K562 (cell line): ENCODE data around the gene LSM12. TPM values are rescaled to one million over a fixed set of nuclear protein-coding genes. Genes with fewer than 3 reads are reported as not detected.

Experiments used
- ATAC-seq: fragments of 200-7000 bp; cut with Tn5 transposase; 3 replicates; pipeline ENCODE4 v1.9.1; 2020; ENCODE audit warnings: moderate library complexity
- BruUV-seq: library from RNA; stranded (reverse); fragments of 400-500 nt; replicated peaks from 2 replicates; lab custom pipeline; 2021; lab: Mats Ljungman, UMichigan
- CTCF ChIA-PET: fragments of 300-600 bp; formaldehyde crosslinking; extraction: SDS; loops from one replicate; lab custom pipeline; 2021; ENCODE audit warnings: low intra/inter-chr PET ratio; lab: Yijun Ruan, JAX
- POLR2A ChIA-PET: fragments of 300-600, 350-650 bp; sonication (Branson Sonifier 250); formaldehyde crosslinking; extraction: SDS; loops from one replicate; lab custom pipeline; 2021; ENCODE audit warnings: antibody characterized with exemption, inconsistent platforms; lab: Yijun Ruan, JAX
- DNase-seq, 4 experiments: peaks; one replicate each; pipeline versions ENCODE4 v3.0.0 to v3.0.0-alpha.2; 2011 to 2018; ENCODE audit warnings: low spot score in 3 of 4, mixed read lengths in 3 of 4; ENCODE audit errors: extremely low read depth in 1 of 4
- FAIRE-seq: peaks from 2 replicates; lab custom pipeline; 2011; peaks lifted over from hg19 to GRCh38; lab: Jason Lieb, UNC
- H2AFZ ChIP-seq: 2 replicates; pipeline ENCODE4 v1.6.0; 2011; ENCODE audit warnings: low read depth, low read length, control low read depth, inconsistent platforms
- H3K27ac ChIP-seq: fragments of 200-600 bp; 3 replicates; pipeline ENCODE4 v1.8.0; 2011; ENCODE audit warnings: low read depth, mild to moderate bottlenecking, control low read depth, inconsistent platforms, low read length, moderate library complexity, mixed read lengths; ENCODE audit errors: extremely low read depth
- H3K27me3 ChIP-seq, 2 experiments: fragments of 300-600 bp in 1 of 2; 2 replicates in 1 of 2; 3 replicates in 1 of 2; pipeline versions ENCODE4 v1.6.0 to v1.8.0; 2011; ENCODE audit warnings: inconsistent platforms in 2 of 2, low read length in 2 of 2, mild to moderate bottlenecking in 1 of 2, mixed read lengths in 1 of 2, moderate library complexity in 1 of 2; ENCODE audit not compliant: control insufficient read depth in 2 of 2, insufficient read depth in 2 of 2
- H3K36me3 ChIP-seq: fragments of 300-600 bp; 3 replicates; pipeline ENCODE4 v1.8.0; 2011; ENCODE audit warnings: mild to moderate bottlenecking, low read length, inconsistent platforms; ENCODE audit not compliant: control insufficient read depth, insufficient read depth
- H3K4me1 ChIP-seq, 2 experiments: fragments of 200-600 bp in 1 of 2; replicated peaks in 1 of 2; 2 replicates in 1 of 2; 3 replicates in 1 of 2; pipeline versions ENCODE4 v1.5.1 to v1.8.0; 2011; ENCODE audit warnings: inconsistent platforms in 2 of 2, low read length in 2 of 2, mild to moderate bottlenecking in 1 of 2, mixed read lengths in 1 of 2, moderate library complexity in 1 of 2; ENCODE audit not compliant: control insufficient read depth in 2 of 2, insufficient read depth in 2 of 2
- H3K4me2 ChIP-seq: 2 replicates; pipeline ENCODE4 v1.6.1; 2011; ENCODE audit warnings: low read length, control low read depth, inconsistent platforms, mixed read lengths; ENCODE audit not compliant: insufficient read depth
- H3K4me3 ChIP-seq: fragments of 200-600 bp; sonication (generic), shearing (Covaris generic); 2 replicates; pipeline ENCODE4 v1.5.1; 2016; ENCODE audit warnings: control low read depth, inconsistent platforms
- H3K79me2 ChIP-seq: fragments of 200-600 bp; 3 replicates; pipeline ENCODE4 v1.8.0; 2011; ENCODE audit warnings: low read length, inconsistent platforms; ENCODE audit not compliant: control insufficient read depth, insufficient read depth
- H3K9ac ChIP-seq, 2 experiments: 2 replicates each; pipeline versions ENCODE4 v1.6.0 to v1.6.1; 2011; ENCODE audit warnings: low read depth in 2 of 2, low read length in 2 of 2, control low read depth in 1 of 2, inconsistent platforms in 1 of 2, mild to moderate bottlenecking in 1 of 2, mixed read lengths in 1 of 2; ENCODE audit not compliant: insufficient read depth in 1 of 2
- H3K9me1 ChIP-seq: one replicate; pipeline ENCODE4 v1.6.0; 2011; ENCODE audit warnings: inconsistent platforms, mild to moderate bottlenecking, low read length, moderate library complexity; ENCODE audit not compliant: control insufficient read depth, insufficient read depth
- H3K9me3 ChIP-seq: replicated peaks from 2 replicates; pipeline ENCODE4 v1.5.1; 2011; ENCODE audit warnings: low read depth, low read length, inconsistent platforms; ENCODE audit not compliant: control insufficient read depth, insufficient read depth
- H4K20me1 ChIP-seq: replicated peaks from 2 replicates; pipeline ENCODE4 v1.6.1; 2011; ENCODE audit warnings: low read length, inconsistent platforms, mixed read lengths; ENCODE audit not compliant: control insufficient read depth, insufficient read depth
- FOXA3 ChIP-seq, 2 experiments: fragments of 450-650 bp in 1 of 2; sonication (generic) in 1 of 2; formaldehyde crosslinking; IDR thresholded peaks in 1 of 2; conservative IDR thresholded peaks in 1 of 2; 2 replicates each; pipeline versions ENCODE4 v1.4.0 to v1.8.0; 2020 to 2022; ENCODE audit warnings: mild to moderate bottlenecking in 2 of 2, missing genetic modification reagents in 1 of 2
- LEF1 ChIP-seq: fragments of 450-650 bp; IDR thresholded peaks from 2 replicates; pipeline ENCODE4 v1.6.1; 2016; ENCODE audit warnings: mild to moderate bottlenecking
- PCBP2 ChIP-seq: fragments of 200-400 bp; formaldehyde crosslinking; IDR thresholded peaks from 2 replicates; pipeline ENCODE4 v1.6.1; 2018; ENCODE audit warnings: low read length, low read depth, mild to moderate bottlenecking, moderate library complexity; ENCODE audit not compliant: poor library complexity, severe bottlenecking
- POLR3G ChIP-seq: IDR thresholded peaks from 2 replicates; pipeline ENCODE4 v1.6.1; 2011; ENCODE audit not compliant: insufficient read length, insufficient replicate concordance; ENCODE audit errors: extremely low read depth
- SMC3 ChIP-seq: conservative IDR thresholded peaks from 2 replicates; pipeline ENCODE4 v1.6.1; 2011; ENCODE audit warnings: low read depth, low read length, improper control_type of control experiment; ENCODE audit not compliant: insufficient read depth
- U2AF2 ChIP-seq: fragments of 200-400 bp; formaldehyde crosslinking; optimal IDR thresholded peaks from 2 replicates; pipeline ENCODE3; 2017; ENCODE audit warnings: low read depth, mild to moderate bottlenecking, low read length
- ZNF174 ChIP-seq: fragments of 250-450 bp; sonication (Bioruptor Pico); IDR thresholded peaks from 2 replicates; pipeline ENCODE4 v1.4.0; 2020; ENCODE audit warnings: mild to moderate bottlenecking
- WGBS: fragments of 100-300 bp; shearing (Covaris generic); methylation state at CpG from one replicate; pipeline ENCODE4 v1.1.6; 2016; ENCODE audit warnings: low coverage, mixed read lengths; ENCODE audit not compliant: insufficient coverage; ENCODE audit errors: missing lambda C conversion rate; 5-methylcytosine and 5-hydroxymethylcytosine counted together
- in situ Hi-C: fragments of 300-500 bp; cut with MboI; formaldehyde crosslinking; loops from 4 replicates; pipeline ENCODE4 v1.15.0; 2018; ENCODE audit warnings: inconsistent platforms, mixed read lengths
- intact Hi-C: fragments of 100-400 bp; cut with micrococcal nuclease; formaldehyde crosslinking; loops from 2 replicates; pipeline ENCODE4 v1.14.2; 2022
- polyA plus RNA-seq, 8 experiments: library from polyadenylated mRNA; depleted of rRNA in 4 of 8; stranded (reverse) in 5 of 8; unstranded in 3 of 8; fragments of >200 nt; fragmentation: Nextera tagmentation in 2 of 8; fragmentation: Illumina TruSeq in 1 of 8; extraction: Ambion mirVana in 2 of 8; extraction: Trizol in 1 of 8; gene quantifications; 2 replicates each; pipeline versions ENCODE4 v1.2.1 to v1.2.3, GENCODE V29; 2011 to 2014; ENCODE audit warnings: inconsistent platforms in 1 of 8, missing spikeins in 1 of 8
- total RNA-seq, 7 experiments: library from RNA; depleted of rRNA in 6 of 7; stranded (reverse); fragments of >200 nt in 6 of 7; fragmentation: Illumina TruSeq in 2 of 7; extraction: Trizol in 2 of 7; gene quantifications; 2 replicates each; pipeline versions ENCODE4 v1.2.1 to v1.2.3, GENCODE V29; 2011 to 2021; ENCODE audit warnings: low replicate concordance in 1 of 7
- TF ChIP-seq, protein P1 (sequence below): sonication (generic); formaldehyde crosslinking; IDR thresholded peaks from 2 replicates; pipeline ENCODE4 v1.9.0; 2022; ENCODE audit warnings: mild to moderate bottlenecking, missing genetic modification reagents

Gene LSM12
- total and polyA plus RNA-seq, 9 of the 15 experiments (the other 6 are each of a cell fraction or from before 2014, with no cell fraction given), result 53.0 to 258 (median 89.3) TPM

DNA sequence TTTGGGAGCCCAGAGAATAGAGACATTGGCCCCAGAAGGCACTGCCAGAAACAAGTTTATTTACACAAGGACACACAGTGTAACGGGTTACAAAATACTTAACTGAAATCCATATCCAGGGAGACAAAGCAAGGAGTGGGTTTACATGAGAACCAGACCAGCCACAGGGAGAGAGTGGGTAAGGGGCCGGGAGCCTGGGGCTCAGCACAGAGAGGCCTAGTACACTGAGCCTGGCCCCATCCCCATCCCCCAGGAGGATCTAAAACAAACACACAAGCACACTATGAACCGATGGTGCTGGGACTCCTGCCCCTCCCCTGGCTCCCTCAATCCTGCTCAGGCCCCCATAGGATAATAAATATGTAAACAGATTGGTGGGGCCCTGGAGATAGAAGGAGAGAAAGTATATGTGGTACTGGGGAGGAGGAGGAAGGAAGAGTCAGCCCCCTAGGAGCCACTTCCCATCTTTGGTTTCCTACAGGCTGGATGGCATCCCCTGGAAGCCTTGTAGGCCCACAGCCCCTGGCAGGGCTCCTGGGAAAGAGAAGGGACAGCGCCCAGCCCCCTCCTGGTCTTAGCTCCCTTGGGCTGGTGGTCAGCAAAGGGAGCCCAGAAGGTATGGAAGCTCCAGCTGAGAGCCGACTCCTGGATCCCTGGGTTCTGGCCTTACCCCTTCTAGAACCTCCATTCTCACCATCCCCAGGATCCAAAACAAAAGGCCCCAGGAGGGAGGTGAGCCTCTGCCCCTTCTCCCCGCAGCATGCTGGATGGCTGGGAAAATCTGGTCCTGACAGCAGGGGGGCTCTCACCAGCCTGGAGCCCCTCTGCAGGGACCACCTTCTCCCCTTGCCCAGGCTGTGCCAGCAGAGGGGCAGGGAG is 10.5 kb upstream of the LSM12 start:
- no peaks in the 10 kb centered on the region for H3K27me3 ChIP-seq
- H3K79me2 ChIP-seq, result peaks cover 12% of the 10 kb centered on the region
- ATAC-seq (no peak), FAIRE-seq (no peak), DNase-seq (no peak)
- no peak overlapping the region for H3K4me3 ChIP-seq
- in situ Hi-C loops, result no loop called here
- ChIA-PET CTCF (no interaction called here), POLR2A (no interaction called here)
- no peak overlapping the region for H3K4me2 ChIP-seq
- H4K20me1 ChIP-seq, result no peaks in the 10 kb centered on the region
- H3K36me3 ChIP-seq, result peaks cover 41% of the 10 kb centered on the region; the same call in 2 of the 3 replicates
- WGBS, result 72% methylated on average over 6 of the region's 6 CpGs
- BruUV-seq, result no TSS peak
- no peak for TF ChIP-seq POLR3G
- no peak for TF ChIP-seq LEF1
- no peak for TF ChIP-seq FOXA3 (CRISPR knock-in tag; conservative IDR thresholded peaks at IDR 0.05 in 1 of 2, IDR thresholded peaks at IDR 0.05 in 1 of 2)
- TF ChIP-seq, protein P1, sequence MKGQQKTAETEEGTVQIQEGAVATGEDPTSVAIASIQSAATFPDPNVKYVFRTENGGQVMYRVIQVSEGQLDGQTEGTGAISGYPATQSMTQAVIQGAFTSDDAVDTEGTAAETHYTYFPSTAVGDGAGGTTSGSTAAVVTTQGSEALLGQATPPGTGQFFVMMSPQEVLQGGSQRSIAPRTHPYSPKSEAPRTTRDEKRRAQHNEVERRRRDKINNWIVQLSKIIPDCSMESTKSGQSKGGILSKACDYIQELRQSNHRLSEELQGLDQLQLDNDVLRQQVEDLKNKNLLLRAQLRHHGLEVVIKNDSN (CRISPR knock-in tag), result no peak
- TF ChIP-seq PCBP2, result no peak
- TF ChIP-seq ZNF174 (CRISPR knock-in tag), result no peak
- no peak for TF ChIP-seq U2AF2
- TF ChIP-seq SMC3, result no peak
- H3K9me3 ChIP-seq, result no peaks in the 10 kb centered on the region
- intact Hi-C loops, result no loop called here
- H3K4me1 ChIP-seq, result peaks cover 3 to 17% of the 10 kb centered on the region in 2 experiments; a peak in 4 of 5 replicates
- H3K9ac ChIP-seq, result 0 out of 4 replicates have a peak overlapping the region, but pooled peaks of 1 of the 2 experiments have one; percentile 36
- H2AFZ ChIP-seq, result no peak overlapping the region
- H3K27ac ChIP-seq, result no peak overlapping the region
- no peaks in the 10 kb centered on the region for H3K9me1 ChIP-seq
